Pancreas (tissue), 10 donors: ENCODE results near the gene PCDH15. TPM values are rescaled to one million over a fixed set of nuclear protein-coding genes. Genes with fewer than 3 reads are reported as not detected.

Experiments
- ATAC-seq, 4 donors: fragments of 200-7000 bp; cut with Tn5 transposase; one replicate each; pipeline versions ENCODE4 v1.8.0 to v1.9.1; 2020; ENCODE audit warnings: mild to moderate bottlenecking in 4 of 4, moderate library complexity in 4 of 4
- DNase-seq, 6 donors: peaks; one replicate each; pipeline ENCODE4 v3.0.0-alpha.2; 2020
- FAIRE-seq: peaks from 2 replicates; lab custom pipeline; 2012; peaks lifted over from hg19 to GRCh38; lab: Jason Lieb, UNC
- H3K27ac ChIP-seq, 4 donors: fragments of 200-600 bp; sonication (generic); 1 replicate in 3 of 4; 2 replicates in 1 of 4; pipeline versions ENCODE4 v1.5.0 to v1.8.0; 2020
- H3K27me3 ChIP-seq, 4 donors: fragments of 200-600 bp; one replicate each; pipeline ENCODE4 v1.8.0; 2021
- H3K36me3 ChIP-seq, 3 donors: fragments of 200-600 bp; sonication (generic) in 1 of 3; one replicate each; pipeline versions ENCODE4 v1.5.0 to v1.8.0; 2020 to 2021
- H3K4me1 ChIP-seq, 3 donors: fragments of 200-600 bp; one replicate each; pipeline ENCODE4 v1.8.0; 2021
- H3K4me3 ChIP-seq, 4 donors: fragments of 200-600 bp; sonication (generic) in 2 of 4; one replicate each; pipeline versions ENCODE4 v1.5.0 to v1.8.0; 2020 to 2021
- H3K9me3 ChIP-seq, 4 donors: fragments of 200-600 bp; one replicate each; pipeline ENCODE4 v1.8.0; 2021
- WGBS, 2 donors: extraction: QIAGEN DNeasy Blood & Tissue Kit; methylation state at CpG; one replicate each; pipeline ENCODE4 v1.1.7; 2013; 5-methylcytosine and 5-hydroxymethylcytosine counted together
- intact Hi-C, 3 donors: fragments of 100-400 bp; cut with DNase I; formaldehyde crosslinking; loops; one replicate each; pipeline versions ENCODE4 v1.11.1 to v1.14.2; 2022
- polyA plus RNA-seq, 2 donors: library from polyadenylated mRNA; stranded (reverse); fragments of 200-250 nt; gene quantifications; one replicate each; pipeline ENCODE4 v1.2.3, GENCODE V29; 2013
- total RNA-seq, 6 donors: library from RNA; stranded (reverse); fragmentation: NEBNext Ultra II Directional in 4 of 6; extraction: Animal tissue kit (Norgen Biotek cat#: 25700) in 4 of 6; gene quantifications; one replicate each; pipeline versions ENCODE4 v1.2.1 to v1.2.4, GENCODE V29; 2021 to 2023
- TF ChIP-seq, protein P1 (sequence below), 4 donors: fragments of 200-600 bp; sonication (generic) in 3 of 4; IDR thresholded peaks; one replicate each; pipeline versions ENCODE4 v1.5.0 to v1.8.0; 2021; ENCODE audit warnings: antibody characterized with exemption in 4 of 4
- donor health status: healthy with polysubstance abuse.
- donor health status: DM: no; HTN: no; CAD: no; lungs with moderate emphysema.
- donor health status: DM: no; HTN: no; CAD: no.
- donor health status: control.
- donor health status: control.
- donor health status: Bipolar disorder and iron deficiency.
- donor health status: DM: yes; HTN: yes; CAD: no.
- donor health status: DM: no; HTN: no; CAD: no.
- donor health status: DM: no; HTN: no; CAD: no.
- donor health status: DM: yes; HTN: yes; CAD: no.

Gene PCDH15
- total and polyA plus RNA-seq, 8 donors = 0.31 TPM; not detected in 7

DNA sequence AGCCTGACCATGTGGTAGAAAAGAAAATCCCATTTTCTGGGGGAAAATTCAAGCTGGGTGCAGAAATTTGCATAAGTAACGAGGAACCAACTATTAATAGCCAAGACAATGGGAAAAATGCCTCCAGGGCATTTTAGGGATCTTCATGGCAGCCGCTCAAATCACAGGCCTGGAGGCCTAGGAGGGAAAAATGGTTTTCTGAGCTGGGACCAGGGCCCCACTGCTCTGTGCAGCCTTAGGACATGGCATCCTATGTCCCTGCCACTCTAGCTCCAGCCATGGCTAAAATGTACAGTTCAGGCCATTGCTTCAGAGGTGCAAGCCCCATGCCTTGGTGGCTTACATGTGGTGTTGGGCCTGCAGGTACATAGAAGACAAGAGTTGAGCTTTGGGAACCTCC lies 459.0 kb downstream of the PCDH15 start:
- Histone ChIP-seq H3K4me1 (no peaks in the 10 kb centered on the region), H3K4me3 (no peak overlapping the region), H3K27ac (no peak overlapping the region), H3K9me3 (no peaks in the 10 kb centered on the region), H3K27me3 (no peaks in the 10 kb centered on the region), H3K36me3 (no peaks in the 10 kb centered on the region)
- 38 to 55% methylated on average over 2 of the region's 2 CpGs for WGBS, 2 donors
- no peak for DNase-seq
- intact Hi-C loops = no loop called here
- no peak for FAIRE-seq
- no peak for ATAC-seq
- TF ChIP-seq, protein P1, sequence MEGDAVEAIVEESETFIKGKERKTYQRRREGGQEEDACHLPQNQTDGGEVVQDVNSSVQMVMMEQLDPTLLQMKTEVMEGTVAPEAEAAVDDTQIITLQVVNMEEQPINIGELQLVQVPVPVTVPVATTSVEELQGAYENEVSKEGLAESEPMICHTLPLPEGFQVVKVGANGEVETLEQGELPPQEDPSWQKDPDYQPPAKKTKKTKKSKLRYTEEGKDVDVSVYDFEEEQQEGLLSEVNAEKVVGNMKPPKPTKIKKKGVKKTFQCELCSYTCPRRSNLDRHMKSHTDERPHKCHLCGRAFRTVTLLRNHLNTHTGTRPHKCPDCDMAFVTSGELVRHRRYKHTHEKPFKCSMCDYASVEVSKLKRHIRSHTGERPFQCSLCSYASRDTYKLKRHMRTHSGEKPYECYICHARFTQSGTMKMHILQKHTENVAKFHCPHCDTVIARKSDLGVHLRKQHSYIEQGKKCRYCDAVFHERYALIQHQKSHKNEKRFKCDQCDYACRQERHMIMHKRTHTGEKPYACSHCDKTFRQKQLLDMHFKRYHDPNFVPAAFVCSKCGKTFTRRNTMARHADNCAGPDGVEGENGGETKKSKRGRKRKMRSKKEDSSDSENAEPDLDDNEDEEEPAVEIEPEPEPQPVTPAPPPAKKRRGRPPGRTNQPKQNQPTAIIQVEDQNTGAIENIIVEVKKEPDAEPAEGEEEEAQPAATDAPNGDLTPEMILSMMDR (IDR thresholded peaks at IDR 0.05) = no peak

DNA sequence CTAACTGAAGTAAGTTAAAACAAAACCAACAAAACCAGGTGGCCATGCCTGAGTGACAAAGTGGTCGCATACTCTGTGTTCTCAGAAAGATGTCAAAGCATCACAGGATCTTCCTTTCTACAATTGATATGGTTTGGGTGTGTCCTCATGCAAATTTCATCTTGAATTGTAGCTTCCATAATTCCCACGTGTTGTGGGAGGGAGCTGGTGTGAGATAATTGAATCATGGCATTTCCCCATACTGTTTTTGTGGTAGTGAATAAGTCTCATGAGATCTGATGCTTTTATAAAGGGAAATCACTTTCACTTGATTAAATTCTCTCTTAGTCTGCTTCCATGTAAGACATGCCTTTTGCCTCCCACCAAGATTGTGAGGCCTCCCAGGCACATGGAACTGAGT lies 465.7 kb downstream of the PCDH15 start:
- no peak for FAIRE-seq
- no peak for ATAC-seq
- H3K4me3 ChIP-seq = no peak overlapping the region

DNA sequence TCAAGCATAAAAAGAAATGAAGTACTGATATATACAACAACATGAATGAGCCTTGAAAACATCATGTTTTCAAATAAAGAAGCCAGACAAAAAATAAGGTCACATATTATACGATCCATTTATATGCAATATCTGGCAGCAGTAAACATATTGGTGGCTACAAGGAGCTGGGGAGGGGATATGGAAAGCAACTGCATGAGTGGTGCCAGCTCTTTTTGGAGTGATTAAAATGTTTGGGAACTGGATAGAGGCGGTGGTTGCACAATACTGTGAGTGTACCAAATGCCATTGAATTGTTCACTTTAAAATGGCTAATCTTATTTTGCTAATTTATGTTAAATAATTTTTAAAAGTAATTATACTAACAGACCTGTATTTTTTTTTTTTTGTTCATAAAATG lies 481.7 kb downstream of the PCDH15 start:
- no peaks in the 10 kb centered on the region for H3K9me3 ChIP-seq
- intact Hi-C loops = no loop called here
- FAIRE-seq (no peak), DNase-seq (no peak), ATAC-seq (no peak)
- H3K27me3 ChIP-seq = no peaks in the 10 kb centered on the region
- H3K36me3 ChIP-seq = no peaks in the 10 kb centered on the region
- H3K4me1 ChIP-seq = no peaks in the 10 kb centered on the region
- TF ChIP-seq, protein P1 (IDR thresholded peaks at IDR 0.05) = no peak
- no peak overlapping the region for H3K27ac ChIP-seq
- H3K4me3 ChIP-seq = no peak overlapping the region
- 74 to 85% methylated on average over 2 of the region's 2 CpGs for WGBS, 2 donors

More for the DNA sequence above, 465.7 kb downstream of the PCDH15 start:
- no peak for DNase-seq
- Histone ChIP-seq H3K36me3 (no peaks in the 10 kb centered on the region), H3K4me1 (no peaks in the 10 kb centered on the region), H3K9me3 (no peaks in the 10 kb centered on the region), H3K27ac (no peak overlapping the region), H3K27me3 (no peaks in the 10 kb centered on the region)
- intact Hi-C loops = no loop called here
- TF ChIP-seq, protein P1 (IDR thresholded peaks at IDR 0.05) = no peak
- 47 to 63% methylated on average over 2 of the region's 2 CpGs for WGBS, 2 donors

DNA sequence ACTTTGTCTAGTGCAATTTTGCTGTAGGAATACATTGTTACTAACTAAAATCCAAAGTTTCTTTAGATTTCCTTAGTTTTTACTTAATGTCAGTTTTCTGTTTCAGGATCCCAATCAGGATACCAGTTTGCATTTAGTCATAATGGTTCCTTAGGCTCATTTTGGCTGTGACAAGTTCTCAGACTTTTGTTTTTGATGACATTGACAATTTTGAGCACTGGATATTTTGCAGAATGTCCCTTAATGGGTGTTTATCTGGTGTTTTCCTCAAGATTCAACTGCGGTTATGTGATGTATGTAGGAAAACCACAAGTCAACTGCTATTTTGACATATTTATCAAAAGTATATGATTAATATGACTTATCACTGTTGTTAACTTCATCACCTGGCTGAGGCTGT lies 482.6 kb downstream of the PCDH15 start:
- Histone ChIP-seq H3K27me3 (no peaks in the 10 kb centered on the region), H3K9me3 (no peaks in the 10 kb centered on the region), H3K27ac (no peak overlapping the region), H3K4me3 (no peak overlapping the region), H3K36me3 (no peaks in the 10 kb centered on the region), H3K4me1 (no peaks in the 10 kb centered on the region)
- DNase-seq (no peak), FAIRE-seq (no peak), ATAC-seq (no peak)
- TF ChIP-seq, protein P1 (IDR thresholded peaks at IDR 0.05) = no peak
- intact Hi-C loops = no loop called here
- WGBS, 2 donors = 53 to 67% methylated on average over 1 of the region's 1 CpG

DNA sequence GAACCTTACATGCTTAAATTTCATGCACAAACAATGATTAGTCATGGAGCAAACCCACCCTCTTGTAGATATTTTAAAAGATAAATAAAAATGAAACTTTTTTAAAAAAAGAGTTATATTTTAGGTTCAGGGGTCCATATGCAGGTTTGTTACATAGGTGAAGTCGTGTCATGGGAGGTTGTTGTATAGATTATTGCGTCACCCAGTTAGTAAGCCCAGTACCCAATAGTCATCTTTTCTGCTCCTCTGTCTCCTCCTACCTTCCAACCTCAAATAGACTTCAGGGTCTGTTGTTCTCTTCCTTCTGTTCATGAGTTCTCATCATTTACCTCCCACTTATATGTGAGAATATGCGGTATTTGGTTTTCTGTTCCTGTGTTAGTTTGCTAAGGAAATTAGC lies 486.6 kb downstream of the PCDH15 start:
- TF ChIP-seq, protein P1 (IDR thresholded peaks at IDR 0.05) = no peak
- no peak for DNase-seq
- no peak for ATAC-seq
- WGBS, 2 donors = 77 to 83% methylated on average over 3 of the region's 3 CpGs
- Histone ChIP-seq H3K9me3 (no peaks in the 10 kb centered on the region), H3K4me3 (no peak overlapping the region), H3K27me3 (no peaks in the 10 kb centered on the region), H3K27ac (no peak overlapping the region), H3K36me3 (no peaks in the 10 kb centered on the region), H3K4me1 (no peaks in the 10 kb centered on the region)
- no peak for FAIRE-seq
- intact Hi-C loops = no loop called here
